Activated naive CD4-positive, alpha-beta T cell treated with anti-CD3 and anti-CD28 coated beads, Interleukin-2, amount 50 U/mL, for 16 hours (primary cell): ENCODE data around the gene AMZ1.
A peak's percentile ranks its signal among the peaks of the same experiment; 100 is the strongest.
"Not testable (repeated sequence)": the region's sequence is repeated elsewhere in the genome, so short reads cannot be mapped to it uniquely, and the experiment has no call there.

Experiments
- DNase-seq: peaks from one replicate; pipeline ENCODE4 v3.0.0-alpha.2; 2020

The AMZ1 gene

GRCh38 chr7:2670171-2670570 lies 17.8 kb upstream of the AMZ1 start:
- DNase-seq: no peak

GRCh38 chr7:2670720-2671391 lies 17.1 kb upstream of the AMZ1 start:
- DNase-seq: peak; percentile 70

DNA sequence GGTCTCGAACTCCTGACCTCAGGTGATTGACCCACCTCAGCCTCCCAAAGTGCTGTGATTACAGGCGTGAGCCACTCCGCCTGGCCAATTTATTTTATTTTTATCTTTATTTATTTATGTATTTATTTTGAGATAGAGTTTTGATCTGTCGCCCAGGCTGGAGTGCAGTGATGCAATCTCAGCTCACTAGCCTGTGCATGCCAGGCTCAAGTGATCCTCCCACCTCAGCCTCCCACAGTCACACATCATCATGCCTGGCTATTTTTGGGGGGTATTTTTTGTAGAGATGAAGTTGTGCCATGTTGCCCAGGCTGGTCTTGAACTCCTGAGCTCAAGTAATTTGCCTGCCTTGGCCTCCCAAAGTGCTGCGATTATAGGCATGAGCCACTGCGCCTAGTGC lies 14.8 kb upstream of the AMZ1 start:
- not testable (repeated sequence) for DNase-seq

DNA sequence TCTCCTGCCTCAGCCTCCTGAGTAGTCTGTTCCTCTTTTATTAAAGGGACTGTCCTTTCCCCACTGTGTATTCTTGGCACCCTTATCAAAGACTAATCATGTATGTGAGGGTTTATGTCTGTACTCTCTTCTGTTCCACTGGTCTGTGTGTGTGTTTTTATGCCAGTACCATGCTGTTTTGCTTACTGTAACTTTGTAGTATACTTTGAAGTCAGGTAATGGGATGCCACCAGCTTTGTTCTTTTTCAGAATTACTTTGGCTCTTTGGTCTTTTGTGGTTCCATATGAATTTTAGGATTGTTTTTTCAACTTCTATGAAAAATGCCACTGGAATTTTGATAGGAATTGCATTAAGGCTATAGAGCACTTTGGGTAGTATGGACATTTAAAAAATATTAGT lies 14.1 kb upstream of the AMZ1 start:
- DNase-seq: no peak

GRCh38 chr7:2675256-2675764 lies 12.7 kb upstream of the AMZ1 start:
- DNase-seq: no peak

- DNase-seq: not testable (repeated sequence)
Observed at GRCh38 chr7:2676576-2676975, 11.4 kb upstream of the AMZ1 start.

GRCh38 chr7:2678454-2678853 lies 9.5 kb upstream of the AMZ1 start:
- not testable (repeated sequence) for DNase-seq

DNA sequence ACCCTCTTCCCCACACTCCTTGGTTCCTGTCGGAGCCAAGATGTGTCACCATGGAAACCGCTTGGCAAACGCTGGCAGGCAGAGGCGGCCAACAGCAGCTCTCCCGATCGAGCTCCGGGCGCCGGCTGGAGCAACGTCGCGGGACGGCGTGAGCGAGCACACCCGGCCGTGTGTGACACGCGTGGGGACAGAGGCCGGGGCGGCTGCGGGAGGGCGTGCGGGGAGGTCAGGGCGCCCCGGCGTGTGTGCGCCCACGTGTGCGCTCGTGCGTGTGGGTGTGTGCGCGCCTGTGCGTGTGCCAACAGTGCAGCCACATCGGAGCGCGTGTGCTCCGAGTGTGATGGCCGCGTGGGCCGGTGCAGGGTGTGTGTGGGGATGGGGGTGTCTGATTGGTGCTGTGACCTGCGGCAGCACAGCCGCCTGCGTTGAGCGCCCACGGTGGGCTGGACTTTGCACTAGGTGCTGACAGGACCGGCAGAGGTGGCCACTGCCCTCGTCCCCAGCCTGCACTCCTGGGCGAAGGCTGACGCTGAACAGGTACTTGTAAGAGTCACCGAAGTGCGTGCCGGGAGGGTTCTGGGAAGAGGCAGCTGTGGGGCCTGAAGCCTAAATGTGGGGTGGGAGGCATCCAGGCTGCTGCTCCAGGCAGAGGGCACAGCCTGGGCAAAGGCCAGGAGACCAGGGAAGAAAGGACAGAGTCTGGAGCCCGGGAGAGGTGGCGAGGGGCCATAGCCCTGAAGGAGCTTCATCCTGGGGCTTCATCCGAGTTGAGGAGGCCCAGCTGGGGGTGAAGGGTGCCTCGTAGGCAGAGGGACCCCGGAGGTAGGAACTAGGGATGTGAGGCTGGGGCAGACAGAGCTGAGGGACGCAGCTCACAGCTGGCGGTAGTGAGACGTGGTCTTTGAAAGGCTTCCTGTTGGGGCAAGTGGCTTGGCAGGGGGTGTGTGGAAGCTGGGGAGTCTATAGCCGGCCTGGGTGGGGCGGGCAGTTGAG lies 8.6 kb upstream of the AMZ1 start:
- DNase-seq: not testable (repeated sequence)

DNA sequence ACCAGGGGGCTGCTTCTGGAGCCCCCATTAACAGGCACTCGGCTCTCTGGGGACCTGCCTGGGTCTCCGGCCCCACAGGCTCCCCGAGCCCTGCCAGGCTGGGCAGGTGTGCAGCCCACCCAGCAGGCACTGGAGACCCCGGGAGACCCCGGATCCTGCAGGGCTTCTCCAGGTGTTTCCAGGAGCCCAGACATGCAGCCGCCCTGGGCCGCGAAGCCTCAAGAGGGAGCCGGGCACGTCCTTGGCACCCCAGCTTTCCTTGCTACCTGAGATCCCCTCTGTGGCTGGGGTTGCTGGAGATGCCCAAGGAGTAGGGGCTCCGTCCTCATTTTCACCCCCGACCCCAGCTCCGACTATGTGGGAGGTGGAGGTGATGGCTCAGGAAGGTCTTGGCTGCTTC lies 7.7 kb upstream of the AMZ1 start:
- DNase-seq: no peak

GRCh38 chr7:2680792-2681490 lies 7.1 kb upstream of the AMZ1 start:
- peak; percentile 52 for DNase-seq

DNA sequence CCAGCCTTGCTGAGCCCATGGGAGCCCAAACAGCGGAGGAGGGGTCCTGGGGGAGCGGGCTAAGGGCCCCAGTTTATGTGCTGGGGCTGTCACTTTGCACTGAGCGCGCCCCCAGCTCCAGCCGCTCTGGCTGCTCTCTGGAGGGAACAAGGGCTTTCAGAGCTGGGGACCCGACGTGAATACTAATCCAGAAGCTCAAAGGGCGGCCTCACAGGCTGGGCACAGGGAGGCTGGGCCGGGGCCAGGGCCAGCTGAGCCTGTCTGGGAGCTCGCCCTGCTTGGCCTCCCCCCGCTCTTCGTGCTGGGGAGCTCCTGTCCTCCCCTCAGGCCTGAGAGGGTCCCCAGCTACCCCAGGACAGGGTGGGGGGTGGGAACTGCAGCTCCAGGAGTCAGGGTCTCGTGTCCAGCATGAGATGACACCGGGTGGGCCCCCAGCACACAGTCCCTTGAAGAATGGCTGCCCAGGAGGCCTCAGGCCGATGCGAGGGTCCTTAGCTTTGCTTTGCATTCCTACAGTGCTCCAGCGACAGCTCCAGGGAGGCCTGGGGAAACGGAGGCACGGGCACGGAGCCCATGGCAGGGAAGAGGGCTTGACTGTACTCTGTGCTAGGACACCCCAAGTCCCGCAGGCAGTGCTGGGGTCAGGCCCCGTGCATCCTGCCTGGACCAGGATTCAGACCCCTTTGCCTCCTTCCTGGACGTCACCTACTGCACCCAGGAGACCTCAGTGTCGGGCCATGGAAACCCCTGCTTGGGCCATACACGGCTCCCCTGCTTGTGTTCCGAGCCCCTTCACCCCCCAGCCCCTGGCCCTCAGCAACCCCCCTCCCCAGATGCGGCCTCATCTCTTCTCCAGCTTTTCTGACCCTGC lies 5.8 kb upstream of the AMZ1 start:
- no peak for DNase-seq

DNA sequence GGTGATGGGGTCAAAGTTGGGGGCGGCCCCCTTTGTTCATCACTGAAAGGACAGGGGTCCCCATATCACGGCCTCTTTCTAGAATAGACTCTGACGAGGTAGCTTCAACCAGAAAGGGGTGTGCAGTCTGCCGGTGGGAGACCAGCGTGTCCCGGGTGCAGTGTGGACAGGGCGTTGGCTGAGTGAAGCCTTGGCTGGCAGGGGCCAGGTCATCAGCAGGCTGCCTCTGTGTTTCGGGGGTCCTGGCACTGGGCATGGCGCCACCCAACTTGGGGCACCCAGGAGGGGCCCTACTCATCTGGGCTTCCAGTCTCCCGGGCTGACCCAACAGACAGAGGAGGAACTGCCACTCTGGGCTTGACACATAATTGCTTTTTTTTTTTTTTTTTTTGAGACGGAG lies 3.5 kb upstream of the AMZ1 start:
- no peak for DNase-seq

DNA sequence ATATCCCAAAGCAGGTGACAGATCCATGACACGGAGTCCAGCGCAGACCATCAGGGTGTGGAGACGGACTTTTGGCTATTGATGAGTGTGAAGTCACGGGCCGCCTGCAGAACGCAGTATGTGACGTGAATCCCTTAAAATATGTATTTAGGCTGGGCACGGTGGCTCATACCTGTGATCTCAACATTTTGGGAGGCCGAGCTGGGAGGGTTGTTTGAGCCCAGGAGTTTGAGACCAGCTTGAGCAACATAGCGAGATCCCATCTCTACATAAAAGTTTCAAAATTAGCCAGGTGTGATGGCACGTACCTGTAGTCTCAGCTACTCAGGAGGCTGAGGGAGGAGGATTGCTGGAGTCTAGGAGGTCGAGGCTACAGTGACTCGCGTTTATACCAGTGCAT lies 1.9 kb upstream of the AMZ1 start:
- no peak for DNase-seq

DNA sequence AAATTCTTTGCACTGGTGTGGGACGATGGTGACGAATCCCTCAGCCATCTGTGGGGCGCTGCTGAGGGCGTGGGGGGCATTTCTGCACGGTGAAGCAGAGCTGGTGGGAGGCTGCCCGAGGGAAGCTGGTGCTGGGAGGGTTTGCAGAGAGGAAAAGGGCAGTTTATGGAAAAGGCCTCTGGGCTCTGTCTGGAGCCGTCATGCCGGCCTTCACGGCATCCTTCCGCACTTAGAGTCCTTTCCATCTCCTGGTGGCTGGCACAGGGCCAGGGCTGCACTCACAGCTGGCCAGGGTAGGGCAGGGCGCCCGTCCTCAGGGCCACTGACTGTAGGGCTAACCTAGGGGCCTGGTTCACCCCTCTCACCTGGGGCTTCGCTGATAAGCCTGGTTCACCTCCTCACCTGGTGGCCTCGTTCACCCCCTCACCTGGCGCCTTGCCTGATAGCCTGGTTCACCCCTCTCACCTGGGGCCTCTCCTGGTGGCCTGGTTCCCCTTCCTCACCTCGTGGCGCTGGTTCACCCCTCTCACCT lies 598 bp upstream of the AMZ1 start:
- no peak for DNase-seq

GRCh38 chr7:2688409-2689342 lies 674 bp downstream of the AMZ1 start:
- no peak for DNase-seq

DNA sequence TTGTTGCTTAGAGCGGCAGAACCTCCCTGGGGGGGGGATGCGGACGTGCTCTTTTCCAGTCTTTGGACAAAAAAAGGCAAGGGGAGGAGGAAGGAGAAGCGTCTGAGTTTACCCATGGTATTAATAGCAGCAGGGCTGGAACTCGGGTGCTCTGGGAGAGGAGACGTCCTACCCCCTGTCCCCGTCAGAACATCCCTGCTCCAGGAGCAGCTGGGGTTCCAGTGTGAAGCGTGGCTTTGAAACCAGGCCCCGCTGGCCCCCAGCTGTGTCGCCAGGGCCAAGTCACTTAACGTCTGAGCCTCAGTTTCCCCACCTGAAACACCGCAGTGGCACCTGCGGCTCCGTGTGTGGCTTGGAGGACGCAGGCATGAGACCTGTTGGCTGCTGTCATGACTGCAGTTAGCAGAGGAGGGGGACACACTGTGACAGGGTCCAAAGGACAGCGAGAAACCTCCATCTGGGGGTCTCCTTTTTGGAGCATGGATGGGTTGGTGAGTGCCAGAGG lies 1.4 kb downstream of the AMZ1 start:
- DNase-seq: no peak

DNA sequence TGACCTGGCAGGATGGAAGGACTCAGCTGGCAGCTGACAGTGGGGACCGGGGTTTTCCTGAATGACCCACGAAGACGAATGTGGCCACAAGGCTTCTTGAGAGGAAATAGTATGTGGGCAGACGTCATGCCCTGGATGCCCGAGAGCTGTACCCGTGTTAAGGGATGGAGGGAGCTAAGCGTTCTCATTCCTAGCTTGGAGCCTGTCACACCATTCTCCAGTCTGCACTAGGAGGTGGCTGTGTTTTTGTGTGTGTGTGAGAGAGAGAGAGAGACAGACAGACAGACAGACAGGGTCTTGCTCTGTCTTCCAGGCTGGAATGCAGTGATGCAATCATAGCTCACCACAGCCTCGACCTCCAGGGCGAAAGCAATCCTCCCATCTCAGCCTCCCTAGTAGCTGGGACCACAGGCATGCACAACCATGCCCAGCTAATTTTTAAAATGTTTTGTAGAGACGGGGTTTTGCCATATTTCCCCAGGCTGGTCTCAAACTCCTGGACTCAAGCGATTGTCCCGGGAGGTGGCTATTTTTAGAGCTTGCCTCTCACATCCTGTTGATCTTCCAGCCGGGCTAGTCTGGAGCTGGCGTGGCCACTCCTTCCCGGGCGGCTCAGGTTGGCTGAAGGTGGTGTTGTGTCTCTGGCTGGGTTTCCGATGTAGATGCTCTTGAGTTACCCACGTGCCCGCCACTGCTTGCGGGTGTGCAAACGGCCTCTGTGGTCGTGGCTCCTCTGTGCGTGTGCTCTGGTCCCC lies 2.1 kb downstream of the AMZ1 start:
- DNase-seq: no peak

GRCh38 chr7:2691011-2691707 lies 3.2 kb downstream of the AMZ1 start:
- DNase-seq: no peak

DNA sequence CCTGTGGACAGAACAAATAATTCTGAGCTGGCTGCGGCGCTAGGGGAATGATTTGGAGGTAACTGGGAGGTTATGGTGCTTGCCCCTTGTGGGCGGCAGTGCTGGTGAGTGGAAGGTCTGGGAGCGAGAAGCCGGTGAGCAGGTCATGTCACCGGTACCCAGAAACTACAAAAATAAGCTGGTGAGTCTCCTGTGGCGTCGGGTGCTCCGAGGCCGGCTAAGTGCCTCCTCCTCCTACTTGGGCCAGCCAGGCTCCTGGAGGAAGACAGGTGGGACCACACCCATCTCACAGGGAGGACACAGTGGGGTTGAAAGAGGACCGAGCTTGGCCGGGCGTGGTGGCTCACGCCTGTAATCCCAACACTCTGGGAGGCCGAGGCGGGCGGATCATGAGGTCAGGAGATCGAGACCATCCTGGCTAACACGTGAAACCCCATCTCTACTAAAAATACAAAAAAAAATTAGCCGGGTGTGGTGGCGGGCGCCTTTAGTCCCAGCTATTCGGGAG lies 4.0 kb downstream of the AMZ1 start:
- not testable (repeated sequence) for DNase-seq
